Body of pancreas (tissue), 4 donors: ENCODE measurements around the gene UBAP1.

Experiments
- POLR2A ChIP-seq, 3 donors: fragments of 450-650 bp; IDR thresholded peaks; one replicate each; pipeline ENCODE4 v1.6.1; 2016; ENCODE audit warnings: antibody characterized with exemption in 3 of 3, mild to moderate bottlenecking in 2 of 3
- TF ChIP-seq, protein P1 (sequence below), 7 experiments: fragments of 450-650 bp in 4 of 7; fragments of 200-600 bp in 3 of 7; sonication (generic) in 3 of 7; IDR thresholded peaks; one replicate each; pipeline ENCODE4 v1.5.1; 2016 to 2019; ENCODE audit warnings: antibody characterized with exemption in 7 of 7

DNA sequence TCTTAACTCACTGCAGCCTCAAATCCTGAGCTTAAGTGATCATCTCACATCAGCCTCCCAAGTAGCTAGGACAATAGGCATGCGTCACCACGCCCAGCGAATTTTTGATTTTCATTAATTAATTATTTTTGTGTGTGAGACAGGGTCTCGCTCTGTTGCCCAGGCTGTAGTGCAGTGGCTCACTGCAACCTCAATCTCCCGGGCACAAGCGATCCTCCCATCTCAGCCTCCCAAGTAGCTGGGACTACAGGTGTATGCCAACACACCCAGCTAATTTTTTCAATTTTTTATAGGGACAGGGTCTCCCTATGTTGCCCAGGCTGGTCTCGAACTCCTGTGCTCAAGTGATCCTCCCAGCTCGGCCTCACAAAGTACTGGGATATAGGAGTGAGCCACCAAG lies 41.4 kb downstream of the UBAP1 start:
- TF ChIP-seq POLR2A (IDR thresholded peaks at IDR 0.05) = no peak
- TF ChIP-seq, protein P1, sequence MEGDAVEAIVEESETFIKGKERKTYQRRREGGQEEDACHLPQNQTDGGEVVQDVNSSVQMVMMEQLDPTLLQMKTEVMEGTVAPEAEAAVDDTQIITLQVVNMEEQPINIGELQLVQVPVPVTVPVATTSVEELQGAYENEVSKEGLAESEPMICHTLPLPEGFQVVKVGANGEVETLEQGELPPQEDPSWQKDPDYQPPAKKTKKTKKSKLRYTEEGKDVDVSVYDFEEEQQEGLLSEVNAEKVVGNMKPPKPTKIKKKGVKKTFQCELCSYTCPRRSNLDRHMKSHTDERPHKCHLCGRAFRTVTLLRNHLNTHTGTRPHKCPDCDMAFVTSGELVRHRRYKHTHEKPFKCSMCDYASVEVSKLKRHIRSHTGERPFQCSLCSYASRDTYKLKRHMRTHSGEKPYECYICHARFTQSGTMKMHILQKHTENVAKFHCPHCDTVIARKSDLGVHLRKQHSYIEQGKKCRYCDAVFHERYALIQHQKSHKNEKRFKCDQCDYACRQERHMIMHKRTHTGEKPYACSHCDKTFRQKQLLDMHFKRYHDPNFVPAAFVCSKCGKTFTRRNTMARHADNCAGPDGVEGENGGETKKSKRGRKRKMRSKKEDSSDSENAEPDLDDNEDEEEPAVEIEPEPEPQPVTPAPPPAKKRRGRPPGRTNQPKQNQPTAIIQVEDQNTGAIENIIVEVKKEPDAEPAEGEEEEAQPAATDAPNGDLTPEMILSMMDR (IDR thresholded peaks at IDR 0.05) = no peak
